Activated T-cell treated with anti-CD3 and anti-CD28 coated beads for 48 hours (primary cell): ENCODE results near the gene PPP2R5E.
A peak's percentile ranks its signal among the peaks of the same experiment; 100 is the strongest.
"Not testable (repeated sequence)": the region's sequence is repeated elsewhere in the genome, so short reads cannot be mapped to it uniquely, and the experiment has no call there.

Experiments
- DNase-seq: peaks from one replicate; pipeline ENCODE4 v3.0.0-alpha.2; 2020; ENCODE audit warnings: low read depth

Gene PPP2R5E

DNA sequence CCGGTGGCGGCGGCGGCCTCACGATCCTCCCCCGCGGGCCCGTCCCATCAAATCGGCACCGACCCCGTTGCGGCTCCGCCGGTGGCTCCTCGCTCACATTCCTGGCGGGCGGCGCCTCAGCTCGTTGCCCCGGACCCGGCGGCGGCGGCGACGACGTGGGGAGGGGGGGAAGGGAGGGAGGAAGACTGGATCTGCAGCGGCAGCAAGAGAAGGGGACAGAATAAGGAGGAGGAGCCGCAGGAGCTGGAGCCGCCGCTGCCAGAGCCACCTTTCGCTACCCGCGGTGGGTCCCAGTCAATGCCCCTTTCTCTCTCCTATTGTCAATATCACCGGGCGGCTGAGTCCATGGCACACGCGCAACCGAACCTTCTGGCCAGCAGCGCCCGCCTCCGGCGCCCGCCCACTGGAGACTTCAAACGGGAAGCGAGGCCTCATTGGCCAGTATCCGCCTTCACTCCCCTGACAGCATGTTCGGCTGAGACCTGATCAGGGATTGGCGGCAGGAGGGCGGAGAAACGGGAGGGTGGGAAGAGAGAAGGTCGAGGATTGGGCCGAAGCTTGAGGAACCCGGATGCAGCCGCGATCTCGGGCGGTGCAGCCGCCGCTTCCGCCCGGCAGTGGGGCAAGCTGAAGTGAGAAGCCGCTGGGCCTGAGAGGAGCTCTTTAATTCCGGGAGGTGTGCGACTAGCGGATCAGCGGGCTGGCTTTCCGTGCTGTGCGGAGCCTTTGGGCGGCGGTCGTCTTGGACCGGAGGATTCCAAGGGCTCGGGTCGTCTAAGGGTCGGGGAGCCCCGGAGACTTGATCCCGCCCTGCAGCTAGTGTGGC, at the start of gene PPP2R5E:
Gene PPP2R5E, minus strand, starts transcription at position 378 of the 826 bp plus-strand sequence. CDS start 3,692 bp downstream, outside the sequence.
- peak; percentile 96 for DNase-seq

GRCh38 chr14:63583046-63583445, 39.9 kb upstream of the PPP2R5E start:
- DNase-seq, result not testable (repeated sequence)

GRCh38 chr14:63581491-63581890, 38.3 kb upstream of the PPP2R5E start:
- no peak for DNase-seq

DNA sequence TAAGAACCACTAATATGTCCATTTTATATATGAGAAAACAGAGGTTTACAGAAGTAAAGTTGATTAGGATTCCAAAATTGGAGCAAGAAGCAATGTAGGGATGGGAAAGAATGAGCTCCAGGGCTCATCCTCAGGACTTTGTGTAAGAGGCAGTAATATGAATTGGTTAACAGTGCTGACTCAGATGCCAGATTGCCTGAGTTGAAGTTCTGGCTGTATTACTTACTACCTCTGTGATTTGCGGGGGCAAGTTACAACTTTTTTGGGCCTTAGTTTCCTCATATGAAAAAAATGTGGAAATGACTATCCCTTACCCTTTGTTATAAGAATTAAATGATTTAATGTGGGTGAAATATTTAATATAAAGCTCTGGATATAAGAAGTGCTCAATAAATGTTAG, 35.1 kb upstream of the PPP2R5E start:
- DNase-seq, result no peak

DNA sequence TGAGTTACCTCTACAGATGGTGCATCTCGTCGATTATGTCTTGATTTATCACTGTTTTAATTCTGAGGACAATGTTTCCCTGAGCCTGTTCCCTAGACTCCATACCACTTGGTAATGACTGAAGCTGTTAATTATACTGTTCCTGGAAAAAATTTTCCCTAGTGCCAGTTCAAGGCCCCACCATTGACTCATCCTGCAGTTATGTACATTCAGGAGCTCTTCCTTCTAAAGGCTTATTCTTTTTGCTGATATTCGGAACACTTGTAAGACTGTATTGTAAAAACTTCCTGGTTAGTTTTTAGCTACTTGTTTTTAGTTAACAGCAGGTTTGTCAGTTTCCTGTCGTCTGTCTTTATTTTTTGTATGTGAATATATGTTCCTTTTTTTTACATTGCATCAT, 30.4 kb upstream of the PPP2R5E start:
- DNase-seq, result no peak

GRCh38 chr14:63565448-63565847, 22.3 kb upstream of the PPP2R5E start:
- DNase-seq, result no peak

GRCh38 chr14:63564318-63564717, 21.1 kb upstream of the PPP2R5E start:
- DNase-seq, result no peak

- no peak for DNase-seq
Observed at GRCh38 chr14:63563370-63564026, 20.3 kb upstream of the PPP2R5E start.

DNA sequence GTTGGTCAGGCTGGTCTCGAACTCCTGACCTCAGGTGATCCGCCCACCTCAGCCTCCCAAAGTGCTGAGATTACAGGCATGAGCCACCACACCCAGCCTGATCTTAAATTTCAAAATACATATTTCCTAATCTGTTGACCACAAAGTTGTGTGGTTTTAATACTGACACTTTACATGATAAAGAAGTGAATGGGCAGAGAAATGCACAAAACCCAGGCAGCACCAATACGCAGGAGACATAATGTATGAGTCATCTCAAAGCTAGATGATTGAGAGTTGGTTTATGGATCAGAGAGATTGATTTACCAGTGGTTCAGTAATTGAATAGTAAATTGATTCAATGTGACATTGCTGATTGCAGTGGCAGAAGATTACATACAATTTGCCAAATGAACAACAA, 19.2 kb upstream of the PPP2R5E start:
- no peak for DNase-seq

- no peak for DNase-seq
Observed at GRCh38 chr14:63555572-63555971, 12.4 kb upstream of the PPP2R5E start.

- no peak for DNase-seq
Observed at GRCh38 chr14:63551332-63551731, 8.2 kb upstream of the PPP2R5E start.

DNA sequence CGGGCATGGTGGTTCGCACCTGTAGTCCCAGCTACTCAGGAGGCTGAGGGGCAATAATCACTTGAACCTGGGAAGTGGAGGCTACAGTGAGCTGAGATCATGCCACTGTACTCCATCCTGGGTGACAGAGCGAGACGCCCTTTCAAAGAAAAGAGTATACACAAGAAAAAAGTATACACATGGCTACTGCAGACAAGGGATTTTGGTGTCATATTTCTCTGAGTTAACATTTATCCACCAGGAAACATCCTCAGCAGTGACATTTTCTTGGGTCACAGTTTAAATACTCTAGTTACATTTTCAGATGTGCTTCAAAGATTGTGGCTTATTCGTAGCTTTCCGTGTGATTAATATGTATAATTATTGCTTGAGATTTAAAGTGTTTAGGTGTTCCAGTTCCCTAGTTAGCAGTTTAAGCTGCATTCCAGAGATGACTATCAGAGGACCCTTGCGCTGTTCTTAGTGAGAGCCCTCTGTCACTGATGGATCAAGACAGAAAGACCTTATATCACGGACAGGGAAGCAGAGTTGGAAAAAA, 4.7 kb upstream of the PPP2R5E start:
- no peak for DNase-seq

DNA sequence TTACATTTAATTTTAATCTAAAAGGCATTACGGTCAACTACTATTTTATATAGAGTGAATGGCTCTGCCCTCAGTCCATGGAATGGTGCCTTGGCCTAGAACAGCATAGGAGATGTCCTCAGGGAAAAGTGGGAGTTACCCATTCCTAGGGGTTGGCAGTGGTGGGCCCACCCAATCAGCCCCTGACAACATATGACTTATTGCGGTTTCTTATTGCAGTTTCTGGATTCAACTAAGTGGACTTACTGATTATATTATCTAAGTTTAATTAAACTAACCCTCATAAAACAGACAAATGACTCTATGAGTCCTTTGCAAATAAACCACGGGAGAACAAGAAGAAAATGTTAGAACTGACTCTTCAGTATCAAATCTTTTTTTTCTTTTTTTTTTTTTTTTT, 2.3 kb upstream of the PPP2R5E start:
- no peak for DNase-seq

DNA sequence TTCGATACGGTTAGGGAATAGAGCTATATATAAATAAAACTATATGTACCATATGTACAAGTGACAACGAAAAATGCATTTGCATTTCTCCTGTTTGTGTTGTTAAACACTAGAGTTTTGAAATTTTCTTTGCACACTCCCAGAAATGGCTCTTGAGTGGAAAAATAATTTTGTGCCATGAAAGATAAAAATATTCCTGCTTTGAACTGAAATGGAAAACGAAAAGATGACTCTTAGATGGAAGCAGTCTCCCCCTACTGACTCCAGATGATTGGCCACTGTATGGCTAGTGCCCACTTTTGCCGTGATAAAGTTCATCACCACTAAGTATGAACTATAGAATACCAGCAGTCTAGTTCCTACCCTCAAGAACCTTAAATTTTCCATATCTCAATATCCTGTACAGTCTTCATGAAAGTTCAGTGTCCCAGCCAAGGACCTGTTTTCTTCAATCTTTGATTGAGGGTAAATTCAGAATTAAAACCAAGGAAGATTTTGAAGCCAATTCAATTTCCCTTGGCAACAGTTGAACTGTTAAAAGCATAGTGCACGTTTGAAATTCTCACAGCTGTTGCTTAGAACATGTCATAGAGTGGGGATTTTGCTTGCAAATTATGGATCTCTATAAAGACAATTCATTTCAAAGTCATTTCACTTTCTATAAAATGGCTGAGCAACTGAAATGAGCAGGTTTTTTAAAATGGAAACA, 1.6 kb upstream of the PPP2R5E start:
- DNase-seq, result no peak

GRCh38 chr14:63543826-63544406, 739 bp upstream of the PPP2R5E start:
- DNase-seq, result no peak

GRCh38 chr14:63542231-63542999, 762 bp downstream of the PPP2R5E start:
- DNase-seq, result no peak

DNA sequence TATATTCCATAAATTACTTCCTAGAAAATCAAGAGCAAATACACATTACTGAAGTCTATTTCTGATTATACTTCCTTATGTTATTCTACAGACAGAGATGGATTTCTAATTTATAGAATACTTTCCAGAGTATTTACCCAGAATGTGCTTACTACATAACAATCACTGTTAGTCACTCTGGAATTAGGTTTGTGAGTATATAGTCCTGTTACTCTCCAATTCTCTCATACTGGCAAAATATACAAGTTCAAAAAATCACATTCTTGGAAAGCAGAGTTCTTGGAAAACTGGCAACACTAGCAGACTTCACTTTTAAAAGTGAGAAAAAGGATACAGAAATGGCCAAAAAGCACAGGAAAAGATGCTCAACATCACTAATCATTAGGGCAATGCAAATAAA, 7.3 kb downstream of the PPP2R5E start:
- DNase-seq, result no peak

- DNase-seq, result no peak
Observed at GRCh38 chr14:63533474-63533873, 9.7 kb downstream of the PPP2R5E start.

- no peak for DNase-seq
Observed at GRCh38 chr14:63524537-63525155, 18.5 kb downstream of the PPP2R5E start.

- no peak for DNase-seq
Observed at GRCh38 chr14:63523735-63524426, 19.3 kb downstream of the PPP2R5E start.
